Peyer's patch (tissue), 4 donors: ENCODE measurements around the gene KRTAP9-7.

Source experiments
- CTCF ChIP-seq, 6 experiments: fragments of 450-650 bp in 4 of 6; fragments of 200-600 bp in 2 of 6; sonication (generic) in 1 of 6; IDR thresholded peaks; one replicate each; pipeline ENCODE4 v1.5.1; 2017 to 2019; ENCODE audit warnings: antibody characterized with exemption in 6 of 6, mild to moderate bottlenecking in 3 of 6, moderate library complexity in 1 of 6
- POLR2A ChIP-seq, 2 donors: fragments of 450-650 bp; IDR thresholded peaks; one replicate each; pipeline ENCODE4 v1.5.1; 2017; ENCODE audit warnings: antibody characterized with exemption in 2 of 2, mild to moderate bottlenecking in 2 of 2, moderate library complexity in 2 of 2

- no peak for TF ChIP-seq CTCF (IDR thresholded peaks at IDR 0.05)
- TF ChIP-seq POLR2A (IDR thresholded peaks at IDR 0.05) = no peak
Observed at GRCh38 chr17:41258406-41258805, 17.1 kb upstream of the KRTAP9-7 start.
